HG03442 (cell line): ENCODE data around the gene ARCN1.
"Not testable (repeated sequence)": the region's sequence is repeated elsewhere in the genome, so short reads cannot be mapped to it uniquely, and the experiment has no call there.

Experiments used
- ATAC-seq: cut with Tn5 transposase; IDR thresholded peaks from one replicate; pipeline ENCODE4 v1.9.1; 2021; ENCODE audit warnings: mild to moderate bottlenecking, moderate library complexity; ENCODE audit not compliant: unreplicated experiment

The ARCN1 gene

DNA sequence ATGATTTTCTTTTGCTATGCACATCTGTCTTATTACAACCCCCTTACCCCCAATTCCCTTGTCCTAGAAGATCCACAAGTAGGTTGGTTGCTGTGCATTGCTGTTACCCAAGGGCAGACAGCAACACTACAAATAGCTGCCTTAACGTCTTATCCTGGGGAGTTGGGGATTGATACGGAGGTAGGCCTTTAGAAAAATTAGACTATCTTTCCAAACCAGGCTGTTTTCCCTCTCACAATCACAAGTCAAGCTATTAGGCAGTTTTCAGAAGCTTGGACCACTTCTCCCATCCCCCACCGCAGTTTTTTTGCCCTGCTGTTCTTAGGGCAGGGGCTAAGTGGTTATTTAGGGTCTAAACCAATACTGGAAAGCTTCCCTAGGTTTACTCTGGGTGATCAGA, 32.4 kb downstream of the ARCN1 start:
- ATAC-seq, result no peak

DNA sequence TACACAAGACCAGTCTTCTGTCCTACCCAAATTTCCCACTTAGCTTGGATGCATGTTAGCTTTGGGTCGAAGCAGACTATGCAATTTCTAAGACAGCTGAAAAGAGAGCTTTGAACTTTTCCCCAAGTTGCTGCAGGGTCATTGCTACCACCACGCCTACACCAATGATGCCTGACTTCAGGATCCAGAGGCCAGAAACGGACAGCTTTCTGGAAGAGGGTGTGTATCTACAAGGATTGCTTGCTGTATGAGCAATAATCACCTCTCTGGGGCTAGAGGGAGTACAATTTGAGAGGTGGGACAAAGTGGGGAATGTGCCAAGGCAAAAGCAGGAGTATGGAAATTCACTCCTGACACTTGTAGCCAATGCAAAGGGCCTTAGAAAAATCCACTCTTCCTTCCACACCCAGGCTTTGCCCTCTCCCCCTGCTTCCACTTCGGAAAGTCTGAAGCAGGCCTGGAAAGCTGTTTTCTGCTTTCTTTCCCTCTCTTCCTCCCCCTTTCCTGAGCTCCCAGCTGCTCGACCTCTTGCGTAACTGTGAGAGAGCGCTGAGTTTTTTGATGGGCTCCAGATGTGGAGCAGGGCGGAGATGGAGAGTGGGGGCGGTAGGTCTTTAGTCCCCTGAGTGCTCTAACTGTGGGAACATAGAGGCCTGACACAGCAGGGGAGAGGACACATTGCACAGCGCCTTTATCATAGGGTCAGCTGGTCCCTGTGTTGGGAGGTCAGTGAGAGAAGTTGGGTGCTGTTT, 33.1 kb downstream of the ARCN1 start:
- no peak for ATAC-seq

DNA sequence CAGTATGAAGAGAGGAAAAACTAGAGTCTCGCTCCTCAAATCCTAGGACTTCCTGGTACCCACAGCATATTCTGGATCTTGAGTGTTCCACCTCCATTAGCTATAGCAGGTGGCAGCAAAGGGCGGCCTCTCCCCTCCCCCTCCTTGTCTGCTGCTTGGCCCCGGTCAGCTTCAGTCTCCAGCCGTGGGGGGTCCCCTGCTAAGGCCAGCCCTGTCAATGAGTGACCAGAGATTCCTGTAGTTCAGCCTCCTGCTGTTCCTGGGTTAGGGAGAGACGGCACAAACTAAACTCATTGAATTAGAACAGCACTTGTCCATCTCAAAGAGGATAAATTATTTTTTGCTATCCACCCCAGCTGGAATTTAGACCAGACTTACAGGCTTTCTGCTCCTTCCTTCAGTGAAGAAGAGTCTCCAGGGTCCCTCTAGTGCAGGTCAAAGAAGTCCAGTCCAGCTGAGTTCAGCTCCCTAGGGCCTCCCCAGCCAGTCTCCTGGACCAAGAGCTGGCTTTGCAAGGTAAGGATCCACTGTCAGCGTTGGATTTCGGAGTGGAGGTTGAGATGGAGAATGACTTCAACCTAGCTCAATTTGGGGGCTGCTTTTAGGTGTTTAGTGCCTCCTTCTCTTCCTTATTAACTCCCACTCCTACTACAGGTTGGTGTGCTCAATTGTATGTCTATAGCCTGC, 34.1 kb downstream of the ARCN1 start:
- ATAC-seq, result no peak

DNA sequence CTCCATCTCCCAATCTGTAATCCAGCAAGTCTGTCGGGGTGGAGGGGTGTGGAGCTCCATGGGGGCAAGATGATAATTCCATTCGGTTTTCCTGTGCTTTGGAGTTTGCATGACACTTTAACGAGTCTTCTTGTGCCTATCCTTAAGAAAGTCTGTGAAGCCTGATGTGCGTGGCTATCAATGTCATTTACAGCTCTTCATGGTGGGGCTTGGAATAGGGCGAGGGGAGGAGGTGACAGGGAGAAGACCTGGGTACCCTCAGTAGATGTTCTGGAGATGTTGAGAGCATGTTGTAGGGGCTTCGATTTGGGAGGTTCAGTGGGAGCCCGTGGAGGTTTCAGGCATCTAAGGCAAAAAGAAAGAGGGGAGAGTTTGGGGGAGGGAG, 34.6 kb downstream of the ARCN1 start:
- ATAC-seq, result no peak

- ATAC-seq, result no peak
These were observed 35.5 kb downstream of the ARCN1 start, which contains the start of gene PHLDB1 for GRCh38 chr11:118607401-118608359. Gene PHLDB1 (plus strand): TSS chr11:118607615. CDS start chr11:118613837, 6,222 bp downstream.

DNA sequence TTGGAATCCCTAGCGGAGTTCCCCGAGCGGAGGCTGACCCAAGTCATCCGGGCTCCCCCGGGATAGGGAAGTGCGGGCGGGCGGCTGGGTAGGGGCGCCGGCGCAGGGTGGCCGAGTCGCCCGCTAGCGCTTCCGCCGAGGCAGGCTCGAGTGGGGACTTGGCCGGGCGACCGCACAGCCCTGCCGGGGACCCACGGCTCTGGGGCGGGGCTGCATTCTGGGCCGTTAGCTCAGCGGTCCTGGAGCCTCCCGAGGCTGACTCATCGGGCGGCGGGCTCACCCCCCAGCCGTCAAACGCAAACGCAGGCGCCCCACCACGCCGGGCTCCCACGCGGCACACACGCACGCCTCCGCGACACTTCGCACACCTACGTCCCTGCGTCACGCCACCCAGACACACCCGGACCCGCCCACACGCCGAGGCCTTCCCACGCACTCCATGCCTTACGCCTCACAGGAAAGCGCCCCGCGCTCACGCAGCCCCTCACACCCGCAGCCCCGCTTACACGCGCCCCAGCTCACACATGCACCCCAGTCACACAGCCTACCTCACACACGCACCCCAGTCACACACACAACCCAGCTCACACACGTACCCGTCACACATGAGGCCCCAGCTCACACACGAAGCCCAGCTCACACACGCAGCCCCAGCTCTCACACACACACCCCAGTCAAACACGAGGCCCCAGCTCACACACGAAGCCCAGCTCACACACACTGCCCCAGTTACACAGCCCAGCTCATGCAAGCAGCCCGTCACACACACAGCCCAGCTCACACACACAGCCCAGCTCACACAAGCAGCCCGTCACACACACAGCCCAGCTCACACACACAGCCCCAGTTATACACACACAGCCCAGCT, 36.4 kb downstream of the ARCN1 start:
- no peak for ATAC-seq

- no peak for ATAC-seq
These were observed 37.4 kb downstream of the ARCN1 start for GRCh38 chr11:118609380-118610224.

DNA sequence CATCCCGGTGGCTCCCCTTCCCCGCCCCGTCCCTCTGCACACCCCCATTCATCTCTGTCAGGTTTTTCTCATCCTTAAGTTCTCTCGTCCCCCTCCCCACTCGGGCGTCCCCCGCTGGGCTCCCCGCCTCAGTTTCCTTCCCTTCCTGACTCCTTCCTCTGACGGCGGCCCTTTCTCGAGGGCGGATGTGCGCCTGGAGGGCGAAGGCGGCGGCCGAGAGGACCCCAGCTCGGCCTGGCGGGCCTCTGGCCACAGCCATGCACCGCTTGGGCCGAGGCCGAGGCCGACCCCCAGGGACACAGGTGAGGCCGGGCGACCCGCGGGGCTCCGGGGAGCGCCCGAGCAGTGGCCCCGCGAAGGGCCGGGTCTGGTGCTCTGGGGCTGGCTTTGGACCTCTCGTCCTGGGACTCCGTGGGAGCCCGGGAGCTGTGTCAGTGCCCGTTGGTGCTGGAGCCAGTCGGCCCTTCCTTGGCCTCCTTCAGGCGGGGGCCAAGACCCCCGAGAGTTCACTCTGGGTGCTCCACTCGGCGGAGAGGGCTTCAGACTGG, 38.1 kb downstream of the ARCN1 start:
- ATAC-seq, result no peak

GRCh38 chr11:118610773-118611432, 38.7 kb downstream of the ARCN1 start:
- ATAC-seq, result peak; percentile 55

DNA sequence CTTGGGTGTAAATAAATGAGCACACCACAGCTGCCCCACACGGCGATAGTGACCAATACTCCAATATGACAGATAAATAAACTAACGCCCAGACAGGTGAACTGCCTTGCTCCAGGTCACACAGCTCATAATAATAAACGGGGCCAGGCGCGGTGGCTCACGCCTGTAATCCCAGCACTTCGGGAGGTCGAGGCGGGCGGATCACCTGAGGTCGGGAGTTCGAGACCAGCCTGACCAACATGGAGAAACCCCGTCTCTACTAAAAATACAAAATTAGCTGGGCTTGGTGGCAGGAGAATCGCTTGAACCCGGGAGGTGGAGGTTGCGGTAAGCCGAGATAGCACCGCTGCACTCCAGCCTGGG, 39.2 kb downstream of the ARCN1 start:
- ATAC-seq, result not testable (repeated sequence)

GRCh38 chr11:118612378-118612777, 40.2 kb downstream of the ARCN1 start:
- ATAC-seq, result no peak

DNA sequence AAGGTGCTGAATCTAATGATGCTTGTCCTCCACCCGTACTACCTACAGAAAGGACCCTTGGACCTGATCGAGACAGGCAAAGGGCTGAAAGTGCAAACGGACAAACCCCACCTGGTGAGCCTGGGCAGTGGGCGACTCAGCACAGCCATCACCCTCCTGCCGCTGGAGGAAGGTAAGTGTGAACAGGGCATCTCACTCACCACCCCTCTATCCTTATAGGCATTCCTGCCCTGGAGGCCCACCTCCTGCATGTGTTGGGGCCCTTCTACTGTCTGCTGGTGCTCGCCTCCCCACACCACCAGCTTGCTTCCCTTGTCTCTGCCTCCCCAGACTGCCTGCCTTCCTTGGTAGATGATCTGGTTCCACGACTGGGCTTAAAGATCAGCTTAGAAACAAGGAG, 42.3 kb downstream of the ARCN1 start:
- no peak for ATAC-seq

DNA sequence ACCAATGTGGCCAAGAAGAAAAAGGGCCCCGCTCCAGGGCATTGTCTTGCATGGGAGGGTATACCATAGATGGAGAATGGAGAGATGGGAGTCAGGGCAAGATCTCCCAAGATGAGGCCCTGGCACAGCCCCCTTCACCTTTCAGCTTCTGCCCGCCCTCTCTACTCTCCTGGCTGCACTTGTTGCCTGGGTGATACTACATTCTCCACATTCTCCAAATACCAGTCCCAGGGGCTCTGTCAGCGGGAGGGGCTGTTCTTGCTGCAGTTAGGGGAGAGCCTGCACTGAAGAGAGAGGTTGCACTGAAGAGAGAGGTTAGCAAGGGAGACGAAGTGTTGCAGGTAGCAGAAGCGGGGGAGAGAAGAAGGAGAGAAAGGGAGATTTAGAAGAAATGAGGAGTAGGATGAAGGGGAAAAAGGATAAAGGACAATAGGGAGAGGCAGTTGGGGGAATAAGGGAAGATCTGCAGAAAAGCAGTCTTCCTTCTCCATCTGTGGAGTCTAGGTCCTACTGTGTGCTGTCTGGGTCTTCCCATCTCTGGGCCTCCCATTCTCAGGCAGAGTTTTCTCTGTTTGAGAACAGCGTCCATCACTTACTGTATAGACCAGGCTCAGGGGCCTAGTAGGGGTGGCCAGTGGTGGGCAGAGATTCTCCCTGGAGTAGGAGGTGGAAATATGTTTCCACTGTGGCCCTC, 43.2 kb downstream of the ARCN1 start:
- ATAC-seq, result no peak

GRCh38 chr11:118615976-118616371, 43.8 kb downstream of the ARCN1 start:
- no peak for ATAC-seq

DNA sequence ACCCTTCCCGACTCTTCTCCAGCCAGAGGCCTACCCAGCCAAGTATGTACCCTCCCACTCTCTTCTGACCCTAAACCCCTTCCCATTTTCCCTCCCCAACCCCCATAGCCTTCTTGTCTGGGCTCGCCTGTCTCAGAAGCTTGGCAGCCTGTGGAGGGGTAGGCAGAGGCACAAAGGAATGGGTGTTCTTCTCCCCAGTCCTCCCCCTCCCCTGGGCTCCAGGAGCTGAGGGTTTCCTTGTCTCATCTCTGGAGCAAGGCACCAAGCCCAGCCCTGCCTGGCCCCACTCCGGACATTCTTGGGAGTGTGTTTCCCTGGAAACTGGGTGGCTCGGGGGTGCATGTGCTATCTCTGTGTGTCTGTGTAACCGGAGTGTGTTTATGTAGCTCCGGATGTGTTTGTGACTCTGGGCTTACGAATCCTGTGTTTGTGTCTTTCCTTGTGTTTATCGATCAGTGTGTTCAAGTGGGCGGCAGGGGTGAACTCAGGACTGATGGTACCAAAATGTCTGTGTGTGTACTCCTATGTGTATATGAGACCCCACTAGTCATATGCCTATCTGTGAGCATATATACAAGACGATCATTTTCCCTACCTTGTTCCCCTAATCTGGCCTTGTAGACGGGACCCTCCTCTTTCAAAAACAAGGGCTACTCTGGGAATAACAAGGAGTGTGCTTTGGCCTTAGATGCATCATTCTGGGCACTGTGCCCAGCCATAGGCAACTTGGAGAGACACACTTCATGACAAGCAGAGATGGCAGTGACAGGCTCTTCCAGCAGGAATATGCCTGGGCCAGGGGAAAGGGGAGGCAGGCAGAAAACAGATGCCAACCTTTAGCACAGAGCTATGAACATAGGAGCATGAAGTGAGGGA, 46.1 kb downstream of the ARCN1 start:
- no peak for ATAC-seq

GRCh38 chr11:118618991-118619375, 46.8 kb downstream of the ARCN1 start:
- ATAC-seq, result no peak
